ENCODE data around the gene GLMP. TPM values are rescaled to one million over a fixed set of nuclear protein-coding genes. Genes with fewer than 3 reads are reported as not detected.

The GLMP gene
- polyA plus RNA-seq, 2 of the 4 experiments (the other 2 are of a cell fraction), result 12.4 to 32.5 TPM

- POLR2A ChIA-PET, result interaction anchor here (0.6 to 1.1 kb wide), 2 partner anchors 35 to 37 kb away, joined by 3 to 8 read pairs; partner anchors contain the start of gene PMF1
- FAIRE-seq, result no peak
- ATAC-seq, result peak; percentile 12 to 20; a peak in 4 of 6 replicates
- DNase-seq (ENCODE audit: low read depth in 1 of 2, low spot score in 1 of 2), result no peak
- TF ChIP-seq REST (IDR thresholded peaks at IDR 0.05) (no peak), CHD2 (IDR thresholded peaks at IDR 0.05; ENCODE audit: low read length, partially characterized antibody) (no peak), MYC (IDR thresholded peaks at IDR 0.05; ENCODE audit: borderline replicate concordance, low read length) (no peak), CEBPB (IDR thresholded peaks at IDR 0.05) (no peak), SREBF2 (IDR thresholded peaks at IDR 0.05) (no peak), JUNB (IDR thresholded peaks at IDR 0.05) (no peak), ZFP36 (IDR thresholded peaks at IDR 0.05; ENCODE audit: borderline replicate concordance, partially characterized antibody) (no peak), RFX5 (IDR thresholded peaks at IDR 0.05) (no peak), MAFK (IDR thresholded peaks at IDR 0.05; ENCODE audit: partially characterized antibody) (no peak), POLR2AphosphoS2 (conservative IDR thresholded peaks at IDR 0.05; ENCODE audit: low read length) (no peak)
- TF ChIP-seq, protein P1, sequence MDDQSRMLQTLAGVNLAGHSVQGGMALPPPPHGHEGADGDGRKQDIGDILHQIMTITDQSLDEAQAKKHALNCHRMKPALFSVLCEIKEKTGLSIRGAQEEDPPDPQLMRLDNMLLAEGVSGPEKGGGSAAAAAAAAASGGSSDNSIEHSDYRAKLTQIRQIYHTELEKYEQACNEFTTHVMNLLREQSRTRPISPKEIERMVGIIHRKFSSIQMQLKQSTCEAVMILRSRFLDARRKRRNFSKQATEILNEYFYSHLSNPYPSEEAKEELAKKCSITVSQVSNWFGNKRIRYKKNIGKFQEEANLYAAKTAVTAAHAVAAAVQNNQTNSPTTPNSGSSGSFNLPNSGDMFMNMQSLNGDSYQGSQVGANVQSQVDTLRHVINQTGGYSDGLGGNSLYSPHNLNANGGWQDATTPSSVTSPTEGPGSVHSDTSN (IDR thresholded peaks at IDR 0.05), result no peak
- peak within 1 kb of the TSS; percentile 10; the same call in 1 of the 3 replicates for H3K4me2 ChIP-seq
- no peak within 1 kb of the TSS for H3K4me3 ChIP-seq
- H3K9me3 ChIP-seq, result no peaks in the 10 kb centered on the region
- no peak within 1 kb of the TSS for H3K27ac ChIP-seq
- H3K4me1 ChIP-seq, result peaks cover 12% of the 10 kb centered on the region
- CTCF ChIA-PET, result interaction anchor here (0.5 to 3.1 kb wide), 4 partner anchors 13 to 309 kb away, joined by 3 to 17 read pairs (median 4); no protein-coding TSS in a partner anchor
- WGBS (ENCODE audit: missing lambda C conversion rate), result 81% methylated on average over 11 of the region's 16 CpGs
Measured at GRCh38 chr1:156247460-156248322, 47.8 kb downstream of the GLMP start, which contains the start of gene PAQR6. Gene PAQR6 (minus strand): TSS chr1:156248056. CDS start chr1:156246731, 1,325 bp downstream.

GRCh38 chr1:156246781-156247459, 48.6 kb downstream of the GLMP start:
- no peak for TF ChIP-seq RCOR1 (IDR thresholded peaks at IDR 0.05; ENCODE audit: low read depth, low read length)
- TF ChIP-seq FOSB (CRISPR knock-in tag; IDR thresholded peaks at IDR 0.05), result no peak
- no peak for TF ChIP-seq JUN (IDR thresholded peaks at IDR 0.05)
- Histone ChIP-seq H3K27ac (no peak overlapping the region), H3K4me2 (peak overlapping the region; percentile 10; the same call in 1 of the 3 replicates), H3K9me3 (no peaks in the 10 kb centered on the region), H3K4me3 (no peak overlapping the region), H3K4me1 (peaks cover 12% of the 10 kb centered on the region)
- FAIRE-seq (no peak), DNase-seq (ENCODE audit: low read depth in 1 of 2, low spot score in 1 of 2) (no peak), ATAC-seq (peak in 1 of 2 experiments; percentile 12; a peak in 3 of 6 replicates)
- CTCF ChIA-PET, result interaction anchor here (1.2 to 3.1 kb wide), 4 partner anchors 10 to 23 kb away, joined by 3 to 17 read pairs (median 4); no protein-coding TSS in a partner anchor
- WGBS (ENCODE audit: missing lambda C conversion rate), result 81% methylated on average over 15 of the region's 16 CpGs
- POLR2A ChIA-PET, result no interaction called here

- DNase-seq (ENCODE audit: low read depth in 1 of 2, low spot score in 1 of 2) (no peak), FAIRE-seq (no peak), ATAC-seq (no peak)
- Histone ChIP-seq H3K9me3 (no peaks in the 10 kb centered on the region), H3K4me2 (no peak overlapping the region), H3K4me3 (no peak overlapping the region), H3K4me1 (peaks cover 12% of the 10 kb centered on the region), H3K27ac (no peak overlapping the region)
- ChIA-PET POLR2A (no interaction called here), CTCF (interaction anchor here (0.7 to 1.7 kb wide), 8 partner anchors 9 to 150 kb away, joined by 3 to 5 read pairs (median 3); partner anchors contain the start of gene PMF1)
- 67% methylated on average over 10 of the region's 10 CpGs for WGBS (ENCODE audit: missing lambda C conversion rate)
- TF ChIP-seq MAZ (IDR thresholded peaks at IDR 0.05; ENCODE audit: borderline replicate concordance, low read depth, low read length), result no peak
- TF ChIP-seq FOXS1 (CRISPR knock-in tag; IDR thresholded peaks at IDR 0.05), result no peak
- TF ChIP-seq ZFP36 (IDR thresholded peaks at IDR 0.05; ENCODE audit: borderline replicate concordance, partially characterized antibody), result no peak
- no peak for TF ChIP-seq HDAC2 (IDR thresholded peaks at IDR 0.05)
- TF ChIP-seq POLR2A (IDR thresholded peaks at IDR 0.05; ENCODE audit: low read length), result no peak
- TF ChIP-seq TP53 (CRISPR knock-in tag; IDR thresholded peaks at IDR 0.05), result no peak
- TF ChIP-seq ELK1 (IDR thresholded peaks at IDR 0.05; ENCODE audit: low read depth, low read length), result no peak
Measured at GRCh38 chr1:156246241-156246780, 49.2 kb downstream of the GLMP start.
